Pancreas (tissue), 10 donors: ENCODE results near the gene RNASE7. TPM values are rescaled to one million over a fixed set of nuclear protein-coding genes. Genes with fewer than 3 reads are reported as not detected.

Source experiments
- ATAC-seq, 4 donors: fragments of 200-7000 bp; cut with Tn5 transposase; one replicate each; pipeline versions ENCODE4 v1.8.0 to v1.9.1; 2020; ENCODE audit warnings: mild to moderate bottlenecking in 4 of 4, moderate library complexity in 4 of 4
- DNase-seq, 6 donors: peaks; one replicate each; pipeline ENCODE4 v3.0.0-alpha.2; 2020
- FAIRE-seq: peaks from 2 replicates; lab custom pipeline; 2012; peaks lifted over from hg19 to GRCh38; lab: Jason Lieb, UNC
- H3K27ac ChIP-seq, 4 donors: fragments of 200-600 bp; sonication (generic); 1 replicate in 3 of 4; 2 replicates in 1 of 4; pipeline versions ENCODE4 v1.5.0 to v1.8.0; 2020
- H3K27me3 ChIP-seq, 4 donors: fragments of 200-600 bp; one replicate each; pipeline ENCODE4 v1.8.0; 2021
- H3K36me3 ChIP-seq, 3 donors: fragments of 200-600 bp; sonication (generic) in 1 of 3; one replicate each; pipeline versions ENCODE4 v1.5.0 to v1.8.0; 2020 to 2021
- H3K4me1 ChIP-seq, 3 donors: fragments of 200-600 bp; one replicate each; pipeline ENCODE4 v1.8.0; 2021
- H3K4me3 ChIP-seq, 4 donors: fragments of 200-600 bp; sonication (generic) in 2 of 4; one replicate each; pipeline versions ENCODE4 v1.5.0 to v1.8.0; 2020 to 2021
- H3K9me3 ChIP-seq, 4 donors: fragments of 200-600 bp; one replicate each; pipeline ENCODE4 v1.8.0; 2021
- WGBS, 2 donors: extraction: QIAGEN DNeasy Blood & Tissue Kit; methylation state at CpG; one replicate each; pipeline ENCODE4 v1.1.7; 2013; 5-methylcytosine and 5-hydroxymethylcytosine counted together
- intact Hi-C, 3 donors: fragments of 100-400 bp; cut with DNase I; formaldehyde crosslinking; loops; one replicate each; pipeline versions ENCODE4 v1.11.1 to v1.14.2; 2022
- polyA plus RNA-seq, 2 donors: library from polyadenylated mRNA; stranded (reverse); fragments of 200-250 nt; gene quantifications; one replicate each; pipeline ENCODE4 v1.2.3, GENCODE V29; 2013
- total RNA-seq, 6 donors: library from RNA; stranded (reverse); fragmentation: NEBNext Ultra II Directional in 4 of 6; extraction: Animal tissue kit (Norgen Biotek cat#: 25700) in 4 of 6; gene quantifications; one replicate each; pipeline versions ENCODE4 v1.2.1 to v1.2.4, GENCODE V29; 2021 to 2023
- TF ChIP-seq, protein P1 (sequence below), 4 donors: fragments of 200-600 bp; sonication (generic) in 3 of 4; IDR thresholded peaks; one replicate each; pipeline versions ENCODE4 v1.5.0 to v1.8.0; 2021; ENCODE audit warnings: antibody characterized with exemption in 4 of 4
- donor health status: healthy with polysubstance abuse.
- donor health status: DM: no; HTN: no; CAD: no; lungs with moderate emphysema.
- donor health status: DM: no; HTN: no; CAD: no.
- donor health status: control.
- donor health status: control.
- donor health status: Bipolar disorder and iron deficiency.
- donor health status: DM: yes; HTN: yes; CAD: no.
- donor health status: DM: no; HTN: no; CAD: no.
- donor health status: DM: no; HTN: no; CAD: no.
- donor health status: DM: yes; HTN: yes; CAD: no.

The RNASE7 gene
- total and polyA plus RNA-seq, 8 donors = 0.11 to 0.78 (median 0.23) TPM; not detected in 3

DNA sequence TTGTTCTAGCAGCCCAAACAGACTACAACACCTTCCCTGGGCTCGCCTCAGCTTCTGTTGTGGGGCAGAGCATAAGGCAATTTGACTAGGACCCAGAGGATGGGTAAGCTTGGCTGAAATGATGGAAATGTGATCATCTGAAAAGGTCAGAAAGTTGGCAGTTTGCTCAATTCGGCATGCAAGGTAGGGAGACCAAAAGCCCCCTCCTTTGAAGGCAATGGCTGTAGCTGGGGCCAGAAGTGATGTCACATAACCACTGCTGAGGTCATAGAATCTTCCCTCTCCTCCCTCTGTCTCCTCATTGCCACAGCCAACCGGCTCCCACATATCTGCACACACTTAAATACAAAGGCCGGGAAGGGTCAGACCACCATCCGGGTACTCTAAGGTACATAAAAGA, 12.2 kb upstream of the RNASE7 start, which contains the start of gene TPPP2:
TSS of gene TPPP2 (plus strand) at position 301 of the 400 bp plus-strand sequence. CDS start 365 bp downstream, outside the sequence.
- no peaks in the 10 kb centered on the region for H3K36me3 ChIP-seq
- no peak for DNase-seq
- H3K27ac ChIP-seq = no peak within 1 kb of the TSS
- 86 to 90% methylated on average over 5 of the region's 5 CpGs for WGBS, 2 donors
- no peak for FAIRE-seq
- no peaks in the 10 kb centered on the region for H3K27me3 ChIP-seq
- no peak within 1 kb of the TSS for H3K4me3 ChIP-seq
- H3K9me3 ChIP-seq = no peaks in the 10 kb centered on the region
- H3K4me1 ChIP-seq = no peaks in the 10 kb centered on the region
- no peak for ATAC-seq
- TF ChIP-seq, protein P1, sequence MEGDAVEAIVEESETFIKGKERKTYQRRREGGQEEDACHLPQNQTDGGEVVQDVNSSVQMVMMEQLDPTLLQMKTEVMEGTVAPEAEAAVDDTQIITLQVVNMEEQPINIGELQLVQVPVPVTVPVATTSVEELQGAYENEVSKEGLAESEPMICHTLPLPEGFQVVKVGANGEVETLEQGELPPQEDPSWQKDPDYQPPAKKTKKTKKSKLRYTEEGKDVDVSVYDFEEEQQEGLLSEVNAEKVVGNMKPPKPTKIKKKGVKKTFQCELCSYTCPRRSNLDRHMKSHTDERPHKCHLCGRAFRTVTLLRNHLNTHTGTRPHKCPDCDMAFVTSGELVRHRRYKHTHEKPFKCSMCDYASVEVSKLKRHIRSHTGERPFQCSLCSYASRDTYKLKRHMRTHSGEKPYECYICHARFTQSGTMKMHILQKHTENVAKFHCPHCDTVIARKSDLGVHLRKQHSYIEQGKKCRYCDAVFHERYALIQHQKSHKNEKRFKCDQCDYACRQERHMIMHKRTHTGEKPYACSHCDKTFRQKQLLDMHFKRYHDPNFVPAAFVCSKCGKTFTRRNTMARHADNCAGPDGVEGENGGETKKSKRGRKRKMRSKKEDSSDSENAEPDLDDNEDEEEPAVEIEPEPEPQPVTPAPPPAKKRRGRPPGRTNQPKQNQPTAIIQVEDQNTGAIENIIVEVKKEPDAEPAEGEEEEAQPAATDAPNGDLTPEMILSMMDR (IDR thresholded peaks at IDR 0.05) = no peak
- intact Hi-C loops = no loop called here

DNA sequence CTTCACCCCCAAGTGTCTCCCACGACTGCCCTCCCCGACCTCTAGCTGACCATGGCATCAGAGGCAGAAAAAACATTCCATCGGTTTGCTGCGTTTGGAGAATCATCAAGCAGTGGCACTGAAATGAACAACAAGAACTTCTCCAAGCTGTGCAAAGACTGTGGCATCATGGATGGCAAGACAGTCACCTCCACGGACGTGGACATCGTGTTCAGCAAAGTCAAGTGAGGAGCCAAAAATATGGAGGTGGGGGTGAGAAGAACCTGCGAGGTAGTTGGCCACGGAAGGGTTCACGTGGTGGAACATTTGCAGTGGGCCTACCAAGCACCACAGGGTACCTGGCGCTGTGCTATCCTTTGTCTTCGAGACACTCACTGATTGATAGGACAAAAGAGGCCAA, 11.6 kb upstream of the RNASE7 start:
- WGBS, 2 donors = 82 to 89% methylated on average over 12 of the region's 12 CpGs
- Histone ChIP-seq H3K27ac (no peak overlapping the region), H3K4me1 (no peaks in the 10 kb centered on the region), H3K4me3 (no peak overlapping the region), H3K9me3 (no peaks in the 10 kb centered on the region), H3K27me3 (no peaks in the 10 kb centered on the region), H3K36me3 (no peaks in the 10 kb centered on the region)
- TF ChIP-seq, protein P1 (IDR thresholded peaks at IDR 0.05) = no peak
- ATAC-seq = no peak
- FAIRE-seq = no peak
- no peak for DNase-seq
- intact Hi-C loops = no loop called here

DNA sequence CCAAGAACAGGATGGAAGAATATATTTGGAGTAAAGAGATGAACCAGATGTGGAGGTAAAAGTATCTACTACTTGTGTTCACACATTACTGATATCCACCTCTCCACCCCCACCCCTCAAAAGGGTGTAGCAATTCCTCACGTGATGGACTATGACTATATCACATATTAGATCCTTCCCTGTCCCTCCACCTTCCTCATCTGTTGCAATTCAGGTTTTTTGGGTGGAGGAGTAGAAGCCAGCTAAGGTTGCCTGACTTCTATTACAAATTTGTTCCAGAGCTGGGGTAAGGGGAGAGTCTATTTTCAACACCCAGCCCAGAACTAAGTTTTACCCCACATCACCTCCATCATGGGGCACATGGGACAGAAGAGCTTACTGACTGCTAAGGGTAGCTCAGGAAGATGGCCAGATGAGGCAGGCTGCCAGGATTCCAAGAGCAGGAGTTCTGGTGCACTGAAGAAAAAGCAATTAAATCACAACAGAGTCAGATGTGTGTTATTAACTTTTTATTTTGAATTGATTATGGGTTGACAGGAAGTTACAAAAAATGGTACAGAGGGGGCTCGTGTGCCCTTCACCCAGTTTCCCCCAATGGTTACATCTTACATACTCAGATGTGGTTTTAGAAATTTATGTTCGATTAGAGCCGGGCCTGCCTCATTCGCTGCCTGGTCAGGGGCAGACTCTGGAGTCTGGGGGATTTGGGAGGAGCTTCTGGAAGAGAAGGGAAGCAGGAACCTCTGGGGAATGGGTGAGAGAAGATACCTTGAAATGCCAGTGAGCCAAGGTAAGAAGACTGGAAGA, 9.6 kb upstream of the RNASE7 start:
- Histone ChIP-seq H3K9me3 (no peaks in the 10 kb centered on the region), H3K27ac (no peak overlapping the region), H3K36me3 (no peaks in the 10 kb centered on the region), H3K27me3 (no peaks in the 10 kb centered on the region), H3K4me3 (no peak overlapping the region), H3K4me1 (no peaks in the 10 kb centered on the region)
- TF ChIP-seq, protein P1 (IDR thresholded peaks at IDR 0.05) = no peak
- FAIRE-seq (no peak), ATAC-seq (no peak), DNase-seq (no peak)
- intact Hi-C loops = no loop called here
- WGBS, 2 donors = 78 to 79% methylated on average over 5 of the region's 5 CpGs

DNA sequence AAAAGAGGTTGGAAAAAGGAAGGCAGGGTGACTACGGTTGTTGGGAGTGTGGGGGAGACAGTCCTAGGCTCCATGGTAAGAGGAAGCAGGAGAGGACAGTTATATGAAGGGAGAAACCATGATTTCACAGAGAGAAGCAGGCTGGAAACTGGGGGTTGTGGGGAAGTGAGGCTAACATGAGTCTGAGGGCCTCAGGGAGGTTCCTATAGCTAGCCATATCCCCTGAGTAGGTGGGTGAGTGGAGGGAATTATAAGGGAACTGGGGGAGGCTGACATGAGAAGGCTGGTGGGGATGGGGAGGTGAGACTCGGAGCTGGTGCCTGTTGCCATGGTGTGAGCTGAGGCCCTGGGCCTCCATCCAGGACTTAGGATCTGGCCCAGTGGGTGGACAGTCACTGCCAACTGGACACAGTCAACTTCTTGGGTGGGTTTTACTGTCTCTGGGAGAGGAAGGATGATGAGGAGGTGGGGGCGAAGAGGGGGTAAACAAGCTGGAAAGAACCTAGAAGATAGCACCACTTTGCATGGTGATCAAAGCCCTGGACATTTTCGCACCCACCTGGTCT, 8.9 kb upstream of the RNASE7 start:
- DNase-seq (no peak), FAIRE-seq (no peak), ATAC-seq (no peak)
- H3K9me3 ChIP-seq = no peaks in the 10 kb centered on the region
- TF ChIP-seq, protein P1 (IDR thresholded peaks at IDR 0.05) = no peak
- intact Hi-C loops = no loop called here
- 88 to 91% methylated on average over 4 of the region's 4 CpGs for WGBS, 2 donors
- H3K27me3 ChIP-seq = no peaks in the 10 kb centered on the region
- no peak overlapping the region for H3K4me3 ChIP-seq
- H3K36me3 ChIP-seq = no peaks in the 10 kb centered on the region
- H3K27ac ChIP-seq = no peak overlapping the region
- peaks cover 0 to 1% (median 0%) of the 10 kb centered on the region in 3 donors for H3K4me1 ChIP-seq

DNA sequence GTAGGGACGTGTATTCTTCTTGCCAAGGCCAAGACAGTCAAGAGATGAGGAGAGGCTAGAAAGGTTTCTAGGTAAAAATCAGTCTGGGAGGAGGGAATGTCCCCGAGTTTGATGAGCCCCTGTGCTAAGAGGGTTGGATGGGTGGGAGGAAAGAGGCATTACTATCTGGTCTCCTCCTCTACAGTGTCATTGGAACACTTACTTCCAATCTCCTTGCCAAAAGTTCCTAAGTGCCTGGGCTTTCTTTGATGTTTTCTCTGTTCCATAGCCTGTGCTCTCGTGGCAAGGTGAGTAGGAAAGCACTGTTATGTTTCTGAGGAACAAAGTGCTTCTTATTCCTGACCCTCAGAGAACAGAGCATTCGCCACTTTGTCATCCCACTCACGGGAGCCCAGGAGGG, 7.5 kb upstream of the RNASE7 start, which contains the start of gene RNASE13:
TSS of gene RNASE13 (minus strand) at position 101 of the 400 bp plus-strand sequence. CDS start 519 bp downstream, outside the sequence.
- TF ChIP-seq, protein P1 (IDR thresholded peaks at IDR 0.05) = no peak
- Histone ChIP-seq H3K9me3 (no peaks in the 10 kb centered on the region), H3K4me1 (peaks cover 6 to 7% (median 6%) of the 10 kb centered on the region in 3 donors), H3K4me3 (no peak within 1 kb of the TSS), H3K27me3 (no peaks in the 10 kb centered on the region), H3K27ac (no peak within 1 kb of the TSS), H3K36me3 (no peaks in the 10 kb centered on the region)
- intact Hi-C loops = no loop called here
- DNase-seq = no peak
- ATAC-seq = no peak
- 79 to 82% methylated on average over 5 of the region's 5 CpGs for WGBS, 2 donors
- no peak for FAIRE-seq
